Chondrocyte (in vitro differentiated cells): ENCODE measurements around the gene AFTPH. TPM values are rescaled to one million over a fixed set of nuclear protein-coding genes. Genes with fewer than 3 reads are reported as not detected.

Experiments
- DNase-seq: peaks from one replicate; pipeline ENCODE4 v3.0.0; 2021; ENCODE audit warnings: mixed read lengths, low spot score
- H3K27ac Mint-ChIP-seq: one replicate; pipeline ENCODE4 v1.8.0; 2021; ENCODE audit warnings: mild to moderate bottlenecking, moderate library complexity, mixed read lengths; ENCODE audit not compliant: unreplicated experiment
- H3K27me3 Mint-ChIP-seq: 2 replicates; pipeline ENCODE4 v1.8.0; 2021; ENCODE audit warnings: low read depth, mixed read lengths
- H3K36me3 Mint-ChIP-seq: 2 replicates; pipeline ENCODE4 v1.8.0; 2021; ENCODE audit warnings: low read depth, mixed read lengths
- H3K4me1 Mint-ChIP-seq: 2 replicates; pipeline ENCODE4 v1.8.0; 2021; ENCODE audit warnings: low read depth, mild to moderate bottlenecking, mixed read lengths
- H3K4me3 Mint-ChIP-seq: one replicate; pipeline ENCODE4 v1.8.0; 2021; ENCODE audit warnings: mild to moderate bottlenecking, moderate library complexity, mixed read lengths; ENCODE audit not compliant: unreplicated experiment
- H3K9me3 Mint-ChIP-seq: 2 replicates; pipeline ENCODE4 v1.8.0; 2021; ENCODE audit warnings: low read depth, mixed read lengths
- total RNA-seq: library from RNA; stranded (reverse); gene quantifications from 3 replicates; pipeline ENCODE4 v1.2.1, GENCODE V29; 2021
- TF ChIP-seq, protein P1 (sequence below): fragments of 200-600 bp; sonication (generic); IDR thresholded peaks from 2 replicates; pipeline ENCODE4 v1.5.0; 2021; ENCODE audit warnings: antibody characterized with exemption, mild to moderate bottlenecking, moderate library complexity

AFTPH gene
- total RNA-seq, 1 donor from 2014 or later, result 17.3 TPM

DNA sequence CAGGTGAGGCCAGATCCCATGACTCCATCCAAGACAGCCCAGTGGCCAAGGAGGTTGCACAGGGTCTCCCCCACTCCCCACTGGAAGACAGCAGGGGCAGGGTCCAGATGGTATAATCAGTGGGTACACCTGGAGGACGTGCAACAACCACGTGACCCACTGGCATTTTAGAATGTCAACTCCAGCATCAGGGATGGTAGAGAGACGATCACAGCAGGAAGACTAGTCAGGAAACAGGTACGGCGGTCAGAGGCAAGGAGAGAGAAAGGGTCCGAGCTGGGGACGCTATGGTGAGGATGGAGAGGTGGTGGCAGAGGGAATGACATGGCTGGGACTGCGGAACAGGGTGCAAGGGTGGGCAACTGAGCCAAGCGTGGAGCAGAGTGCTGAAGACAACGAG lies 106.6 kb downstream of the AFTPH start:
- DNase-seq, result no peak
- Mint-ChIP-seq H3K27me3 (no peaks in the 10 kb centered on the region), H3K4me1 (no peaks in the 10 kb centered on the region), H3K9me3 (no peaks in the 10 kb centered on the region), H3K27ac (no peak overlapping the region), H3K4me3 (no peak overlapping the region), H3K36me3 (peaks cover 20% of the 10 kb centered on the region)
- TF ChIP-seq, protein P1, sequence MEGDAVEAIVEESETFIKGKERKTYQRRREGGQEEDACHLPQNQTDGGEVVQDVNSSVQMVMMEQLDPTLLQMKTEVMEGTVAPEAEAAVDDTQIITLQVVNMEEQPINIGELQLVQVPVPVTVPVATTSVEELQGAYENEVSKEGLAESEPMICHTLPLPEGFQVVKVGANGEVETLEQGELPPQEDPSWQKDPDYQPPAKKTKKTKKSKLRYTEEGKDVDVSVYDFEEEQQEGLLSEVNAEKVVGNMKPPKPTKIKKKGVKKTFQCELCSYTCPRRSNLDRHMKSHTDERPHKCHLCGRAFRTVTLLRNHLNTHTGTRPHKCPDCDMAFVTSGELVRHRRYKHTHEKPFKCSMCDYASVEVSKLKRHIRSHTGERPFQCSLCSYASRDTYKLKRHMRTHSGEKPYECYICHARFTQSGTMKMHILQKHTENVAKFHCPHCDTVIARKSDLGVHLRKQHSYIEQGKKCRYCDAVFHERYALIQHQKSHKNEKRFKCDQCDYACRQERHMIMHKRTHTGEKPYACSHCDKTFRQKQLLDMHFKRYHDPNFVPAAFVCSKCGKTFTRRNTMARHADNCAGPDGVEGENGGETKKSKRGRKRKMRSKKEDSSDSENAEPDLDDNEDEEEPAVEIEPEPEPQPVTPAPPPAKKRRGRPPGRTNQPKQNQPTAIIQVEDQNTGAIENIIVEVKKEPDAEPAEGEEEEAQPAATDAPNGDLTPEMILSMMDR, result no peak

DNA sequence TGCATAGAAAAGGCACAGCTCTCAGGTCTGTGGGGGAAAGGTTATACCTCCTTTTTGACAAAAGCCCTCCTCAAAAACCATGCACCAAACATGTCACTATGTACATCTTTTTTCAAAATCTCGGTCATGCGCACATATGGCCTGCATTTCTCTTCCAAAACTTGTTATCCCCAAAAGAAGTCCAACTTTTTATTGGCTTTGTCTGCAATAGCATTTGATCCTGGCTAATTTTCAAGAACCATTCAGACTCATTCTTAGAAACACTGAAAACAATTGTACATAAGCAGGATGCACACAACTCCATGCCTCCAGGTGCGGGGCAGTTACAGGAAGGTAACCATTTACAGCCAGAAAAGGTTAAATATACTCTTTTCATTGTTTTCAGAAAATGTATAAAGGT lies 107.6 kb downstream of the AFTPH start:
- H3K36me3 Mint-ChIP-seq, result peaks cover 26% of the 10 kb centered on the region
- H3K27me3 Mint-ChIP-seq, result no peaks in the 10 kb centered on the region
- DNase-seq, result no peak
- peaks cover 3% of the 10 kb centered on the region for H3K4me1 Mint-ChIP-seq
- no peak overlapping the region for H3K27ac Mint-ChIP-seq
- H3K9me3 Mint-ChIP-seq, result no peaks in the 10 kb centered on the region
- H3K4me3 Mint-ChIP-seq, result no peak overlapping the region
- TF ChIP-seq, protein P1, result no peak

GRCh38 chr2:64632835-64633819 lies 109.0 kb downstream of the AFTPH start:
- DNase-seq, result no peak
- Mint-ChIP-seq H3K4me1 (peaks cover 12% of the 10 kb centered on the region), H3K27me3 (no peaks in the 10 kb centered on the region), H3K4me3 (no peak overlapping the region), H3K27ac (no peak overlapping the region), H3K9me3 (no peaks in the 10 kb centered on the region), H3K36me3 (peaks cover 26% of the 10 kb centered on the region)
- TF ChIP-seq, protein P1, result no peak

GRCh38 chr2:64634345-64635267 lies 110.5 kb downstream of the AFTPH start:
- Mint-ChIP-seq H3K27me3 (no peaks in the 10 kb centered on the region), H3K4me3 (no peak overlapping the region), H3K27ac (no peak overlapping the region), H3K36me3 (peaks cover 24% of the 10 kb centered on the region), H3K9me3 (no peaks in the 10 kb centered on the region), H3K4me1 (peaks cover 19% of the 10 kb centered on the region)
- no peak for DNase-seq
- TF ChIP-seq, protein P1, result no peak
